Gastrocnemius medialis (tissue), 4 donors: ENCODE data around the gene CEP112.

Experiments used
- CTCF ChIP-seq, 5 experiments: fragments of 450-650 bp in 3 of 5; fragments of 200-600 bp in 2 of 5; sonication (generic) in 2 of 5; IDR thresholded peaks in 4 of 5; conservative IDR thresholded peaks in 1 of 5; 1 replicate in 4 of 5; 2 replicates in 1 of 5; pipeline ENCODE4 v1.5.1; 2016 to 2019; ENCODE audit warnings: antibody characterized with exemption in 5 of 5, mild to moderate bottlenecking in 3 of 5, moderate library complexity in 3 of 5
- POLR2A ChIP-seq, 2 donors: fragments of 450-650 bp; IDR thresholded peaks; one replicate each; pipeline ENCODE4 v1.6.1; 2017; ENCODE audit warnings: antibody characterized with exemption in 2 of 2, mild to moderate bottlenecking in 2 of 2, moderate library complexity in 2 of 2

- no peak for TF ChIP-seq POLR2A (IDR thresholded peaks at IDR 0.05)
- peak in 3 of 5 experiments; percentile 21 to 34 (median 23) for TF ChIP-seq CTCF (IDR thresholded peaks at IDR 0.05 in 4 of 5, conservative IDR thresholded peaks at IDR 0.05 in 1 of 5)
These were observed 203.9 kb downstream of the CEP112 start for GRCh38 chr17:65987988-65988387.
